Neural cell (in vitro differentiated cells): ENCODE data around the gene TTN.

ENCODE experiments used
- CTCF ChIP-seq: fragments of 450-650 bp; IDR thresholded peaks from 2 replicates; pipeline ENCODE4 v1.5.1; 2014; ENCODE audit warnings: antibody characterized with exemption, mild to moderate bottlenecking, moderate library complexity; ENCODE audit not compliant: poor library complexity, severe bottlenecking
- EP300 ChIP-seq: fragments of 450-650 bp; conservative IDR thresholded peaks from 2 replicates; pipeline ENCODE4 v1.6.1; 2014; ENCODE audit warnings: antibody characterized with exemption, mild to moderate bottlenecking, moderate library complexity; ENCODE audit not compliant: poor library complexity, severe bottlenecking
- EZH2 ChIP-seq: fragments of 200-600, 300-800 bp; shearing (Covaris generic), sonication (generic); IDR thresholded peaks from 2 replicates; pipeline ENCODE4 v1.6.1; 2014; ENCODE audit warnings: antibody characterized with exemption, low read length, borderline replicate concordance, mild to moderate bottlenecking; ENCODE audit not compliant: insufficient read depth, poor library complexity, severe bottlenecking
- POLR2AphosphoS5 ChIP-seq: IDR thresholded peaks from 2 replicates; pipeline ENCODE4 v1.6.1; 2012
- RAD21 ChIP-seq: fragments of 450-650 bp; conservative IDR thresholded peaks from 2 replicates; pipeline ENCODE4 v1.6.1; 2014; ENCODE audit warnings: antibody characterized with exemption, mild to moderate bottlenecking, moderate library complexity
- SMC3 ChIP-seq: fragments of 450-650 bp; conservative IDR thresholded peaks from 2 replicates; pipeline ENCODE4 v1.6.1; 2014; ENCODE audit warnings: antibody characterized with exemption, mild to moderate bottlenecking, moderate library complexity; ENCODE audit not compliant: poor library complexity
- TAF1 ChIP-seq: IDR thresholded peaks from 2 replicates; pipeline ENCODE4 v1.6.1; 2012; ENCODE audit warnings: low read depth

GRCh38 chr2:178523596-178524134 is 283.6 kb downstream of the TTN start:
- TF ChIP-seq CTCF (no peak), SMC3 (no peak), TAF1 (no peak), EP300 (no peak), RAD21 (no peak), EZH2 (no peak), POLR2AphosphoS5 (no peak)
